Suppressor macrophage (primary cell): Measurements from ENCODE around the gene DNAJC4.
A peak's percentile ranks its signal among the peaks of the same experiment; 100 is the strongest.

Source experiments
- DNase-seq, 4 experiments: peaks; one replicate each; pipeline ENCODE4 v3.0.0-alpha.2; 2020 to 2022

Gene DNAJC4

GRCh38 chr11:64229090-64229743 lies 1.1 kb upstream of the DNAJC4 start:
- no peak for DNase-seq

DNA sequence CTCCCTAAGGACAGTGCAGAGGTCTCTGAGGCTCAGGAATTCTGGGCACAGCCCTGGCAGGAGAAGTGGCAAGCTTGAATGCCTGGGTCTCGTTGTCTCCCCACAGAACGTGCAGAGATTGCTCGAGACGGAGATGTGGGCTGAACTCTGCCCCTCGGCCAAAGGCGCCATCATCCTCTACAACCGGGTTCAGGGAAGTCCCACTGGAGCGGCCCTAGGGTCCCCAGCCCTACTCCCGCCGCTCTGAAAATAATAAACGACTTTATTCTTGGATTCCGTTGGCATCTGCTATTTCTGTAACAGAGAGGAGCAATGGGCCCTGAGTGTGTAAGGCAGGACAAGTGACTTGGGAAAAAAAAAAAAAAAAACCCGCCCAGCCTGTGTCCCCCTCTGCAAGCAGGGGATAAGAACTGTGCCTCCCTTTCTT lies 591 bp upstream of the DNAJC4 start:
- no peak for DNase-seq

GRCh38 chr11:64230985-64231365 lies 627 bp downstream of the DNAJC4 start:
- DNase-seq: no peak

DNA sequence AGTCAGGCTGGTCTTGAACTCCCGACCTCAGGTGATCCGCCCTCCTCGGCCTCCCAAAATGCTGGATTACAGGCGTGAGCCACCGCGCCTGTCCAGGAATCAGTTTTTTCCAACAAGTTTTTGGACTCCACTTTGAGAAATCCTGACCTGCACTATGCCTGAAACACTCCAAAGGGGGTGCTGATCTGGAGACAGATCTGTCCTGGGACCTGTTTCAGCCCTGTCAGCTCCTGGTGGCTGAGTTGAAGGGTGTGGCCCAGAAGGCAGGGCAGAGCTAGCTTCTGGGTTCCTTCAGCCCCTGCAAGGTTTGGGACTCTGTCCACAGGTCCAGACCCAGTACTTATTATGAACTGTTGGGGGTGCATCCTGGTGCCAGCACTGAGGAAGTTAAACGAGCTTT lies 1.2 kb downstream of the DNAJC4 start:
- no peak for DNase-seq

GRCh38 chr11:64232182-64232966 lies 2.0 kb downstream of the DNAJC4 start:
- DNase-seq: no peak

DNA sequence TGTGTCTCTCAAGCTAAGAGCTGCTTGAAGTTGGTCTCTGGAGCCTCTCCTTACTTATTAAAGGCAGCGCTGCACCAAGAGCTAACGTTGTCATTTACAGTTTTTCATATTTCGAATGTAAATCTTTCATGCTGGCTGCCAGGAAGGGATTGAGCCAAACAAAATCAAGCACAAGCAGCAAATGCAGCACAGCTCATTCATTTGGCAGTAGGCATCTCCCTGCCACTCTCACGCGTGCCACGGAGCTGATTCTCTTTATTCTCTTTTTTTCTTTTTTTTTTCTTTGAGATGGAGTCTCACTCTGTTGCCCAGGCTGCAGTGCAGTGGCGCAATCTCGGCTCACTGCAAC lies 2.6 kb downstream of the DNAJC4 start:
- DNase-seq: no peak

DNA sequence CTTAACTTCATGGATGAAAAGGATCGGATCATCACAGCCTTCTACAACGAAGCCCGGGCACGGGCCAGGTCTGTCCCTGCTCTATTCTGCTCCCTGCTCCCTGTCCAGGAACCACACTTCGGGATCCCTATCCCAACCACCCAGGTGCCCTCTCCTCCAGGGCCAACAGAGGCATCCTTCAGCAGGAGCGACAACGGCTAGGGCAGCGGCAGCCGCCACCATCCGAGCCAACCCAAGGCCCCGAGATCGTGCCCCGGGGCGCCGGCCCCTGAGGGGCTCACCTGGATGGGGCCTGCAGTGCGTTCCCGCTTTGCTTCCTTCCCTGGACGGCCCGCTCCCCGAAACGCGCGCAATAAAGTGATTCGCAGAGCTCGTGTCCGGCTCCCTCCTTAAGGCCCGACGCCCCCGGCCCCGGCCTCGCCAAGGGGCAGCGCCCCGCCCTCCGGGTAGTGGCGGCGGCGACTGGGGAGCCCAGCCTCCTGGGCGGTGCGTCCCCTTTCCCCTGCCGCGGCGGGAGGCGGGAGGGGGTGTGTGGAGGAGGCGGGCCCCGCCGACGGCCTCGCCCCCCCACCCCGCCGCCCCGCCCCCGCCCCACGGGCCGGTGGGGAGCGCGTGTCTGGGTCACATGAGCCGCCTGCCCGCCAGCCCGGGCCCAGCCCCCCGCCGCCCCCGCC lies 3.7 kb downstream of the DNAJC4 start, which contains the start of gene VEGFB:
Gene VEGFB (plus strand): TSS at position 672 of the 674 bp plus-strand sequence. CDS start 250 bp downstream, outside the sequence.
- peak; percentile 63 to 89 (median 76) for DNase-seq

DNA sequence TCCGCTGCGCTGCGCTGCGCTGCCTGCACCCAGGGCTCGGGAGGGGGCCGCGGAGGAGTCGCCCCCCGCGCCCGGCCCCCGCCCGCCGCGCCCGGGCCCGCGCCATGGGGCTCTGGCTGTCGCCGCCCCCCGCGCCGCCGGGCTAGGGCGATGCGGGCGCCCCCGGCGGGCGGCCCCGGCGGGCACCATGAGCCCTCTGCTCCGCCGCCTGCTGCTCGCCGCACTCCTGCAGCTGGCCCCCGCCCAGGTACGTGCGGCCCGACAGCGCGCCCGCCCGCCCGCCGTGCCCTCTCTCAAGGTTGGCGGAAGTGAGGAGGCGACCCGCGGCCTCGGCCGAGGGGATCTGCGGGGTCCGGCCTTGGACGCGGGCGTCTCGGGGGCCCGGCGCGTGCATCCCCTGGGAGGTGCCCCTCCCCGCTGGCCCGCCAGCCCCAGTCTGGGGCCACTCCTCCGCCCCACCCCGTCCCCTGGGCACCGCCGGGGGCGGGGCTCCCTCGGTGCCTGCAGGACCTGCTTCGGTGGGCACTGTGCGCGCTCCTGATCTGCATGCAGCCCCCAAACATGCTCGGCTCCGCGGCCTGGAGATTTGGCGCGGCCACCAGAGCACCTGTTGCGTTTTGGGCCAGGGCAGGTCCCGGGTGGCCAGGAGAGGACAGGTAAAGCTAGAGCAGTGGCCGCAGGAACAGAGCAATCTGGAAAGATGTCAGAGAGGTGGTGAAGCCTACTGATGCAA lies 4.5 kb downstream of the DNAJC4 start:
- peak; percentile 46 to 81 (median 64) for DNase-seq

- no peak for DNase-seq
Observed at GRCh38 chr11:64235437-64236161, 5.3 kb downstream of the DNAJC4 start.

DNA sequence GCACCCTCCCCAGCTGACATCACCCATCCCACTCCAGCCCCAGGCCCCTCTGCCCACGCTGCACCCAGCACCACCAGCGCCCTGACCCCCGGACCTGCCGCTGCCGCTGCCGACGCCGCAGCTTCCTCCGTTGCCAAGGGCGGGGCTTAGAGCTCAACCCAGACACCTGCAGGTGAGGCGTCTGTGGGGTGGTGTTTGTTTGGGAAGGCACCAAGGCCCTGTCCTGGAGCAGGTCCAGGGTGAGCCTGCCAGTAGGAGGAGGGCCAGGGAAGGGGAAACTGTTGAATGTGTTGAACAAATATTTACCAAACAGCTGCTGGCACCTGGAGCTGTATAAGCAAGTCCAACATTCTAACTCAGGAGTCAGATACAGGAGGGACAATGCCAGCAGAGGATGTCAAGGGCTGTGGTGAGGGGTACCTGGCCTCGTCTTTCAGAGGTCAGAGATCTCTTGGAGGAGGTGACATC lies 7.2 kb downstream of the DNAJC4 start:
- no peak for DNase-seq

- no peak for DNase-seq
Observed at GRCh38 chr11:64238076-64238475, 7.7 kb downstream of the DNAJC4 start.

DNA sequence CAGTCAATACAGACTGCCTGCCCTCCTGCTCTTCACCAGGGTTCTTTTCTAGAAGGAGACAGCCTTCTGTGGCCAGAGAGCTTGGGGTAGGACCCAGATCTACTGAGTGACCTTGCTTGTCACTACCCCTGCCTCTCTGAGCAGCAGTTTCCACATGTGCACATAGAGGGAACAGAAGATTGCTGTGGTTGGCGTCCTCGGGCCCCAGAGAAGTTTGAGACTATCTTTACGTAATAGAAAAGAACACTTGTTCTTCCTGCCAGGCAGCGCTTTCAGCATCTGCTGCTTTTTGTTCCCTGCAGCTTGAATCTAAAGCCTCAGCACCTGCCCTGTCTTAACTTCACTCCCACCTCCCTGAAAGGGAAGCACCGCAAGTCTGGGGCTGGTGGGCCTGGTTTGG lies 8.7 kb downstream of the DNAJC4 start:
- DNase-seq: peak; percentile 77 to 85 (median 82)

DNA sequence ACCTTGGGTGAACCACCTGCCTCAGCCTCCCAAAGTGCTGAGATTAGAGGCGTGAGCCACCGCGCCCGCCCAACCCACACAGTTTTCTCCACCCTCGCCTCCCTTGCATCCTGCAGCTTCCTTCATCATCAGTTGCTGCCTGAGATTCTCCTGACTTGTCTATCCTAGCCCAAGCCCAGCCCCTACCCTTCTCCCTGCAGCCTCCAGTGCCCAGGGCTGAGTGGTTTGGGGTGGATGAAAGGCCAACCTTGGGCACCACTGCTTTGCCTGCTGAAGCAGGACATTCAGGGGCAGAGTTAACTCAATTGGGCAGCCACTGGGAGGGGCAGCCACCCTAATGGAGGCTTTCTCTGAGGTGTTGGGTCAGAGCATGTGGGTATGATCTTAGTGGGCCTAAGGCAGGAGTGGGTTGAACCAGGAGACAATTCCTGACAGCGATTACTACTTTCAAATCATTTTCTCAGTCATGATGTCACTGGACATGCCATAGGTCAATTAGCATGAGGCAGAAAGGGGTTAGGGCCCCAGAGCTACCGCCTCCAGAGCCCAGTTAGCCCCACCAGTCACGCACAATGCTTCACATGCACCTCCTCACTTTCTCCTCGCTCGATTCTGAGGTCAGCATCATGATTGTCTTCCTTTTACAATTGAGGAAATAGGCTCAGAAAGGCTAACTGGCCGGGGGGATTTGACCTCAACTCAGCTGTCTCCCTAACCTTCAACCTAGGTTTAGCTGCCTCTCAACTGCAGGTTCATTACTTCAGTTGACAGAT lies 9.5 kb downstream of the DNAJC4 start:
- peak; percentile 95 to 99 (median 97) for DNase-seq

GRCh38 chr11:64240435-64241240 lies 10.3 kb downstream of the DNAJC4 start, which contains the start of gene FKBP2:
TSS of gene FKBP2 (plus strand) at chr11:64241095. CDS start at chr11:64242388, 1,293 bp downstream.
- peak; percentile 99 to 100 (median 100) for DNase-seq

GRCh38 chr11:64241241-64241490 lies 10.8 kb downstream of the DNAJC4 start:
- DNase-seq: peak in 3 of 4 experiments; percentile 100

GRCh38 chr11:64241491-64242374 lies 11.4 kb downstream of the DNAJC4 start:
- DNase-seq: peak; percentile 47 to 100 (median 65)

DNA sequence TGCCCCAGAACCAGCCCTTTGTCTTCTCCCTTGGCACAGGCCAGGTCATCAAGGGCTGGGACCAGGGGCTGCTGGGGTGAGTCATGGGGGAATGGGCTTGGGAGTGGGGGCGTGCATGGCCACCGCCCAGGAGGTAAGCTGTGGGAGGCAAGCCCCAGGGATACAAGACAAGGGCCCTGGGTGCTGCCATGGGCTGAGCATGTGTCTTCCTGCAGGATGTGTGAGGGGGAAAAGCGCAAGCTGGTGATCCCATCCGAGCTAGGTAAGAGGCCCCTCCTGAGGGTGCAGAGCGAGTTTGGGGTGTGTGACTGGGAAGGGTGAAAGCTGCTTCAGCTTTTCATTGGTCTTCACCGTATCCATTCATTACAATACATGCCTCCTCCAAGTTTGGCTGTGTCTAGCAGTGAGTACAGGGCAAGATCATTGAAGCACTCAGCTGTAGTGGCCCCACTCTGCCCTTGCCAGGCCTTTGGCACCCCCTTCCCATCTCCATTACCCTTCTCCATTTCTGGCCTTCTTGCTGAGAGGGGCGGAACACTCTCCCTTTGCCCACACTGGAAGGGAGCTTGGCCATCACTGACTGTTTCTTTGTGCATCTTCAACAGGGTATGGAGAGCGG lies 13.0 kb downstream of the DNAJC4 start:
- no peak for DNase-seq

DNA sequence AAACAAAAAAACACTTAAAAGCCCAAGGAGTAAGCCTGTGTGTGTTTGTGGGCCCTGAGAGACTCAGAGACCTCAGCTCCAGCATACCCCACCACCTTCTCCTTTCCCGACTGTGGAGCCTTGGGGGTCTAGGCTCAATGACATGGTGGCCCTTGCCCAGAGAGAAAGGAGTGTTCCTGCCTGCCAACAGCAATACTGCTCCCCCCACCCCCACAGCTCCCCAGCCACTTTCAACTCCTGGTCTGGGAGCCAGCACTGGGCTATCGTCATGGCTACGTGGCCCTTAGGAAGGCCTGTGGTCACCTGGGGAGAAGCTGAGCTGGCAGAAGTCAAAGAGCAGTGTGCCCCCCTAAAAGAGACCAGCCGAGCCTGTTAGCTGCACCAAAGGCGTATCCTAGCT lies 13.8 kb downstream of the DNAJC4 start:
- DNase-seq: no peak

DNA sequence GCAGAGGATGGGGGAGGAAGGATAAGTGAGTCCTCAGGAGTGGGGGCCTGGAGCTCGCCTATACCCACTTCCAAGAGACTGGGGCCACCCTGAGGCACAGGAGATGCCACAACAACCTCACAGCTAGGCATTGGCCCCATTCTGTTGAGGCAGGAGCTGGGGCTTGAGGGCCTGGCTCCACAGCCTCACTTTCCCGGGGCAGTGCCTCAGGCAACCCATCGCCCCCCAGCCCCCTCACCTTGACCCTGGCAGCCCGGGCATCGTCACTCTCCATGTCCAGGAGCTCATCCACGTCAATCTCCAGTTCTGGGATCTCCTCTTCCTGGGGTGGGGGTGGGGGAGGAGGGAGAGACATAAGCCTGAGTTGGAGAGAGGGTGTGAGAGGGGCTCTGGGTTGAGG lies 14.6 kb downstream of the DNAJC4 start:
- DNase-seq: no peak
